ENCODE data around the gene RD3L.
"Not testable (repeated sequence)": the region's sequence is repeated elsewhere in the genome, so short reads cannot be mapped to it uniquely, and the experiment has no call there.

DNA sequence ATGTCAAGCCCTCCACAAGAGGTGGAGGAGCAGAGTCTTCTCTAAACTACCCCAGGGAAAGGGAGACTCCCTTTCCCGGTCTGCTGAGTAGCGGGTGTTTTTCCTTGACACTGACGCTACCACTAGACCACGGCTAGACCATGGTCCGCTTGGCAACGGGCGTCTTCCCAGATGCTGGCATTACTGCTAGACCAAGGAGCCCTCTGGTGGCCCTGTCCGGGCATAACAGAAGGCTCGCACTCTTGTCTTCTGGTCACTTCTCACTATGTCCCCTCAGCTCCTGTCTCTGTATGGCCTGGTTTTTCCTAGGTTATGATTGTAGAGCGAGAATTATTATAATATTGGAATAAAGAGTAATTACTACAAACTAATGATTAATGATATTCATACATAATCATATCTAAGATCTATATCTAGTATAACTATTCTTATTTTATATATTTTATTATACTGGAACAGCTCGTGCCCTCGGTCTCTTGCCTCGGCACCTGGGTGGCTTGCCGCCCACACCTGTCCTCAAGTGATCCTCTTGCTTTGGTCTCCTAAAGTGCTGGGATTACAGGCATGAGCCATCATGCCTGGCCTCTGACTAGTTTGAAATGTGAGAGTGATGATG lies 38.4 kb upstream of the RD3L start:
- TF ChIP-seq, protein P1, sequence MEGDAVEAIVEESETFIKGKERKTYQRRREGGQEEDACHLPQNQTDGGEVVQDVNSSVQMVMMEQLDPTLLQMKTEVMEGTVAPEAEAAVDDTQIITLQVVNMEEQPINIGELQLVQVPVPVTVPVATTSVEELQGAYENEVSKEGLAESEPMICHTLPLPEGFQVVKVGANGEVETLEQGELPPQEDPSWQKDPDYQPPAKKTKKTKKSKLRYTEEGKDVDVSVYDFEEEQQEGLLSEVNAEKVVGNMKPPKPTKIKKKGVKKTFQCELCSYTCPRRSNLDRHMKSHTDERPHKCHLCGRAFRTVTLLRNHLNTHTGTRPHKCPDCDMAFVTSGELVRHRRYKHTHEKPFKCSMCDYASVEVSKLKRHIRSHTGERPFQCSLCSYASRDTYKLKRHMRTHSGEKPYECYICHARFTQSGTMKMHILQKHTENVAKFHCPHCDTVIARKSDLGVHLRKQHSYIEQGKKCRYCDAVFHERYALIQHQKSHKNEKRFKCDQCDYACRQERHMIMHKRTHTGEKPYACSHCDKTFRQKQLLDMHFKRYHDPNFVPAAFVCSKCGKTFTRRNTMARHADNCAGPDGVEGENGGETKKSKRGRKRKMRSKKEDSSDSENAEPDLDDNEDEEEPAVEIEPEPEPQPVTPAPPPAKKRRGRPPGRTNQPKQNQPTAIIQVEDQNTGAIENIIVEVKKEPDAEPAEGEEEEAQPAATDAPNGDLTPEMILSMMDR (conservative IDR thresholded peaks at IDR 0.05; ENCODE audit: low read depth, low read length) = peak; percentile 51
- not testable (repeated sequence) for TF ChIP-seq EZH2 (IDR thresholded peaks at IDR 0.05; ENCODE audit: low read length, unreplicated experiment); EZH2phosphoT487 (IDR thresholded peaks at IDR 0.05; ENCODE audit: borderline replicate concordance, low read length)
